H9 (cell line): ENCODE results near the gene RPS21. TPM values are rescaled to one million over a fixed set of nuclear protein-coding genes. Genes with fewer than 3 reads are reported as not detected.

Experiments used
- DNase-seq: peaks from one replicate; pipeline ENCODE4 v3.0.0-alpha.2; 2017
- H2AFZ ChIP-seq: one replicate; pipeline ENCODE4 v1.6.1; 2013; ENCODE audit warnings: mild to moderate bottlenecking, low read length, control low read depth, moderate library complexity
- H2AK5ac ChIP-seq: 2 replicates; pipeline ENCODE4 v1.6.1; 2013; ENCODE audit warnings: low read length, control low read depth, mixed read lengths; ENCODE audit not compliant: insufficient read length
- H2BK120ac ChIP-seq: one replicate; pipeline ENCODE4 v1.6.1; 2013; ENCODE audit warnings: low read depth, mild to moderate bottlenecking, low read length, control low read depth, inconsistent platforms; ENCODE audit not compliant: poor library complexity, severe bottlenecking
- H2BK12ac ChIP-seq: 2 replicates; pipeline ENCODE4 v1.6.1; 2013; ENCODE audit warnings: low read length, control low read depth, mixed read lengths, low read depth; ENCODE audit not compliant: insufficient read length
- H2BK15ac ChIP-seq: 2 replicates; pipeline ENCODE4 v1.6.1; 2013; ENCODE audit warnings: low read depth, low read length, control low read depth
- H2BK20ac ChIP-seq: one replicate; pipeline ENCODE4 v1.6.1; 2013; ENCODE audit warnings: low read depth, mild to moderate bottlenecking, low read length, control low read depth, inconsistent platforms; ENCODE audit not compliant: poor library complexity, severe bottlenecking
- H2BK5ac ChIP-seq: 2 replicates; pipeline ENCODE4 v1.6.1; 2013; ENCODE audit warnings: low read length, control low read depth, mixed read lengths; ENCODE audit not compliant: insufficient read length
- H3K14ac ChIP-seq: 2 replicates; pipeline ENCODE4 v1.6.1; 2013; ENCODE audit warnings: low read length, control low read depth; ENCODE audit not compliant: insufficient read depth
- H3K18ac ChIP-seq: 2 replicates; pipeline ENCODE4 v1.6.1; 2013; ENCODE audit warnings: low read depth, mild to moderate bottlenecking, mixed read lengths, low read length, control low read depth; ENCODE audit not compliant: insufficient read length
- H3K23ac ChIP-seq: 2 replicates; pipeline ENCODE4 v1.6.1; 2013; ENCODE audit warnings: low read length, control low read depth, mixed read lengths, low read depth; ENCODE audit not compliant: insufficient read length
- H3K23me2 ChIP-seq: 2 replicates; pipeline ENCODE4 v1.6.1; 2013; ENCODE audit warnings: low read depth, mild to moderate bottlenecking, mixed read lengths, low read length, control low read depth; ENCODE audit not compliant: insufficient read length, poor library complexity, severe bottlenecking
- H3K27ac ChIP-seq: 2 replicates; pipeline ENCODE4 v1.5.1; 2013; ENCODE audit warnings: low read length, control low read depth, mixed read lengths, low read depth; ENCODE audit not compliant: insufficient read length
- H3K27me3 ChIP-seq: 2 replicates; pipeline ENCODE4 v1.6.1; 2013; ENCODE audit warnings: low read length, control low read depth, inconsistent platforms; ENCODE audit not compliant: insufficient read depth
- H3K4ac ChIP-seq: 2 replicates; pipeline ENCODE4 v1.6.1; 2013; ENCODE audit warnings: low read depth, mild to moderate bottlenecking, control low read depth, inconsistent platforms, low read length, moderate library complexity
- H3K4me1 ChIP-seq: 2 replicates; pipeline ENCODE4 v1.6.1; 2013; ENCODE audit warnings: low read length, control low read depth, inconsistent platforms; ENCODE audit not compliant: insufficient read depth
- H3K4me2 ChIP-seq: 2 replicates; pipeline ENCODE4 v1.6.1; 2013; ENCODE audit warnings: low read length, control low read depth, mixed read lengths; ENCODE audit not compliant: insufficient read length, insufficient read depth
- H3K56ac ChIP-seq: 2 replicates; pipeline ENCODE4 v1.6.1; 2013; ENCODE audit warnings: low read depth, mild to moderate bottlenecking, mixed read lengths, low read length, control low read depth; ENCODE audit not compliant: insufficient read length
- H3K79me1 ChIP-seq: 2 replicates; pipeline ENCODE4 v1.6.1; 2013; ENCODE audit warnings: low read depth, mild to moderate bottlenecking, moderate library complexity, low read length, control low read depth, inconsistent platforms; ENCODE audit not compliant: insufficient read depth, poor library complexity, severe bottlenecking
- H3K79me2 ChIP-seq: 2 replicates; pipeline ENCODE4 v1.6.1; 2013; ENCODE audit warnings: low read length, control low read depth, inconsistent platforms; ENCODE audit not compliant: insufficient read depth
- H3K9ac ChIP-seq: 2 replicates; pipeline ENCODE4 v1.6.1; 2013; ENCODE audit warnings: low read length, control low read depth, mixed read lengths; ENCODE audit not compliant: insufficient read length; ENCODE audit errors: extremely low read depth
- H3K9me3 ChIP-seq: one replicate; pipeline ENCODE4 v1.6.1; 2013; ENCODE audit warnings: low read depth, low read length, inconsistent platforms; ENCODE audit not compliant: control insufficient read depth
- H3T11ph ChIP-seq: one replicate; pipeline ENCODE4 v1.6.1; 2013; ENCODE audit warnings: mild to moderate bottlenecking, low read length, control low read depth, inconsistent platforms
- H4K20me1 ChIP-seq: one replicate; pipeline ENCODE4 v1.6.1; 2013; ENCODE audit not compliant: control insufficient read depth, insufficient read length, insufficient read depth
- H4K5ac ChIP-seq: 2 replicates; pipeline ENCODE4 v1.6.1; 2013; ENCODE audit warnings: low read depth, mild to moderate bottlenecking, mixed read lengths, low read length, control low read depth; ENCODE audit not compliant: insufficient read length
- H4K8ac ChIP-seq: replicated peaks from 2 replicates; pipeline ENCODE4 v1.6.1; 2013; ENCODE audit warnings: low read length, control low read depth, mixed read lengths, low read depth; ENCODE audit not compliant: insufficient read length
- H4K91ac ChIP-seq: 2 replicates; pipeline ENCODE4 v1.6.1; 2013; ENCODE audit warnings: low read depth, mild to moderate bottlenecking, moderate library complexity, mixed read lengths, low read length, control low read depth; ENCODE audit not compliant: insufficient read length
- H3K27ac Mint-ChIP-seq, 3 experiments: 2 replicates in 2 of 3; 3 replicates in 1 of 3; pipeline ENCODE4 v1.8.0; 2020 to 2021; ENCODE audit warnings: mixed read lengths in 3 of 3, mild to moderate bottlenecking in 1 of 3, moderate library complexity in 1 of 3
- H3K27me3 Mint-ChIP-seq: 2 replicates; pipeline ENCODE4 v1.8.0; 2021; ENCODE audit warnings: low read depth, mild to moderate bottlenecking, moderate library complexity, mixed read lengths
- H3K36me3 Mint-ChIP-seq, 3 experiments: 2 replicates in 2 of 3; 3 replicates in 1 of 3; pipeline ENCODE4 v1.8.0; 2020 to 2021; ENCODE audit warnings: low read depth in 3 of 3, mixed read lengths in 3 of 3; ENCODE audit not compliant: insufficient read depth in 1 of 3
- H3K4me1 Mint-ChIP-seq, 2 experiments: 2 replicates each; pipeline ENCODE4 v1.8.0; 2020; ENCODE audit warnings: mixed read lengths in 2 of 2
- H3K4me3 Mint-ChIP-seq, 2 experiments: 2 replicates in 1 of 2; 3 replicates in 1 of 2; pipeline ENCODE4 v1.8.0; 2020 to 2021; ENCODE audit warnings: mild to moderate bottlenecking in 2 of 2, mixed read lengths in 2 of 2, moderate library complexity in 1 of 2
- H3K9me3 Mint-ChIP-seq, 2 experiments: 2 replicates in 1 of 2; 3 replicates in 1 of 2; pipeline ENCODE4 v1.8.0; 2020; ENCODE audit warnings: mild to moderate bottlenecking in 2 of 2, mixed read lengths in 2 of 2, moderate library complexity in 1 of 2
- WGBS: extraction: QIAGEN DNeasy Blood & Tissue Kit; methylation state at CpG from one replicate; pipeline ENCODE4 v1.1.7; 2013; ENCODE audit warnings: missing lambda C conversion rate, low lambda C conversion rate, mixed read lengths; ENCODE audit not compliant: insufficient read length; ENCODE audit errors: extremely low coverage; 5-methylcytosine and 5-hydroxymethylcytosine counted together
- total RNA-seq: library from RNA; stranded (reverse); gene quantifications from 2 replicates; pipeline ENCODE4 v1.2.1, GENCODE V29; 2021
- TF ChIP-seq, protein P1 (sequence below): fragments of 200-600 bp; sonication (generic); conservative IDR thresholded peaks from 3 replicates; pipeline ENCODE4 v1.8.0; 2021; ENCODE audit warnings: antibody characterized with exemption, mild to moderate bottlenecking

Gene RPS21
- total RNA-seq, 1 experiment from 2014 or later = 1,715 TPM

DNA sequence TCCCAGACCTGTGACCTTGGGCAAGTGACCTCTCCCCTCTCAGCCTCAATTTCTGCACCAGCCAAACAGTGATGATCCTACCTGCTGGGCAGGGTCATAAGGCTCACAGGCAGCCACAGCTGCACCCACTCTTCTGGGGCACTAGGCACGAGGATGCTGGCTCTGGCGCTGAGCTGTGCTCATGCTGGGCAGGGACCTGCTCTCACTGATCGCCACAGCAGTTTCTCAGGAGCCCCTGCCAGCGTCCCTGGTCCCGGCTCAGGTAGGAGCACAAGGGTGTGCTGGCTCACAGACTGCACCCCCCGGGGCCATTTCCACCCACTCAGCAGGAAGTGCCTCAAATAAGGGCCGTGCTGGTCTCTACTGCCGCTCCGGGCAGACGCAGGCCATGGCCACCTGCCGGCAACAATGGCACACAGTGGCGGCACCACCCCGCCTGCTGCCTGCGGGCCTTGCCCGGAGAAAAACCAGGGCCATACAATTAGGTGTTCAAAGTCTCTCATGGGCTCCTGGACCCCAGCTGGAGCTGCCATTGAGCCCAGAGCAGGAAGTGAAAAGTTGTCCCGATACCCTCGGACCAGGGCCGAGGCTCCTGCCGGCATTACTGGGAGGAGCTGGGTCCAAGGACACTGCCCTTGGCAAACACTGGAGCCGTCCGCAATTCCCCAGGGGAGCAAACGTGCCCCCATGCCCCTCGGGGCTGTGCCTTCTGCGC, 24.7 kb downstream of the RPS21 start:
- H2BK15ac ChIP-seq = no peak overlapping the region
- no peak overlapping the region; the same call in 1 of the 2 replicates for H3K14ac ChIP-seq
- no peak overlapping the region for H2AK5ac ChIP-seq
- no peak overlapping the region for H2AFZ ChIP-seq
- H4K8ac ChIP-seq = no peak overlapping the region
- no peaks in the 10 kb centered on the region for H3K79me2 ChIP-seq
- no CpG with 5 or more reads among the region's 24 CpGs for WGBS
- no peak overlapping the region for H3K56ac ChIP-seq
- no peak overlapping the region for H2BK120ac ChIP-seq
- Mint-ChIP-seq H3K36me3 (no peaks in the 10 kb centered on the region), H3K4me1 (peaks cover 0 to 5% of the 10 kb centered on the region in 2 experiments; a peak in 1 of 4 replicates), H3K4me3 (no peak overlapping the region), H3K27ac (no peak overlapping the region), H3K27me3 (peaks cover 17% of the 10 kb centered on the region), H3K9me3 (no peaks in the 10 kb centered on the region)
- H3K18ac ChIP-seq = no peak overlapping the region
- H2BK12ac ChIP-seq = no peak overlapping the region
- DNase-seq = no peak
- no peak overlapping the region for H3K9ac ChIP-seq
- no peak overlapping the region for H2BK5ac ChIP-seq
- no peaks in the 10 kb centered on the region for H3K27me3 ChIP-seq
- H3K4ac ChIP-seq = no peak overlapping the region
- H3T11ph ChIP-seq = no peak overlapping the region
- no peak overlapping the region for H3K27ac ChIP-seq
- H4K20me1 ChIP-seq = no peaks in the 10 kb centered on the region
- H4K5ac ChIP-seq = no peak overlapping the region
- no peak overlapping the region for H3K4me2 ChIP-seq
- no peak overlapping the region for H3K23ac ChIP-seq
- no peak overlapping the region for H4K91ac ChIP-seq
- no peak overlapping the region for H2BK20ac ChIP-seq
- H3K4me1 ChIP-seq = no peaks in the 10 kb centered on the region
- no peaks in the 10 kb centered on the region for H3K23me2 ChIP-seq
- H3K9me3 ChIP-seq = no peaks in the 10 kb centered on the region
- TF ChIP-seq, protein P1, sequence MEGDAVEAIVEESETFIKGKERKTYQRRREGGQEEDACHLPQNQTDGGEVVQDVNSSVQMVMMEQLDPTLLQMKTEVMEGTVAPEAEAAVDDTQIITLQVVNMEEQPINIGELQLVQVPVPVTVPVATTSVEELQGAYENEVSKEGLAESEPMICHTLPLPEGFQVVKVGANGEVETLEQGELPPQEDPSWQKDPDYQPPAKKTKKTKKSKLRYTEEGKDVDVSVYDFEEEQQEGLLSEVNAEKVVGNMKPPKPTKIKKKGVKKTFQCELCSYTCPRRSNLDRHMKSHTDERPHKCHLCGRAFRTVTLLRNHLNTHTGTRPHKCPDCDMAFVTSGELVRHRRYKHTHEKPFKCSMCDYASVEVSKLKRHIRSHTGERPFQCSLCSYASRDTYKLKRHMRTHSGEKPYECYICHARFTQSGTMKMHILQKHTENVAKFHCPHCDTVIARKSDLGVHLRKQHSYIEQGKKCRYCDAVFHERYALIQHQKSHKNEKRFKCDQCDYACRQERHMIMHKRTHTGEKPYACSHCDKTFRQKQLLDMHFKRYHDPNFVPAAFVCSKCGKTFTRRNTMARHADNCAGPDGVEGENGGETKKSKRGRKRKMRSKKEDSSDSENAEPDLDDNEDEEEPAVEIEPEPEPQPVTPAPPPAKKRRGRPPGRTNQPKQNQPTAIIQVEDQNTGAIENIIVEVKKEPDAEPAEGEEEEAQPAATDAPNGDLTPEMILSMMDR = no peak
- no peaks in the 10 kb centered on the region for H3K79me1 ChIP-seq
